Measurements from ENCODE around the gene RBBP9.
A peak's percentile ranks its signal among the peaks of the same experiment; 100 is the strongest.

Gene RBBP9

GRCh38 chr20:18496740-18497592, at the start of gene RBBP9 (continued):
- TF ChIP-seq ZNF362 (tag by site-specific recombination; IDR thresholded peaks at IDR 0.05) (no peak), ZNF473 (tag by site-specific recombination; IDR thresholded peaks at IDR 0.05) (no peak), ZNF571 (tag by site-specific recombination; IDR thresholded peaks at IDR 0.05) (no peak), ZNF518A (tag by site-specific recombination; conservative IDR thresholded peaks at IDR 0.05; ENCODE audit: low read depth) (peak; percentile 67; the same call in 1 of the 2 replicates), ZNF274 (IDR thresholded peaks at IDR 0.05; ENCODE audit: low read length) (no peak), ZNF274 (tag by site-specific recombination; IDR thresholded peaks at IDR 0.05; ENCODE audit: borderline replicate concordance) (no peak), ZNF404 (tag by site-specific recombination; IDR thresholded peaks at IDR 0.05) (no peak), ZNF311 (tag by site-specific recombination; IDR thresholded peaks at IDR 0.05; ENCODE audit: borderline replicate concordance) (no peak), ZNF521 (tag by site-specific recombination; IDR thresholded peaks at IDR 0.05) (no peak), YY1 (tag by site-specific recombination; IDR thresholded peaks at IDR 0.05) (peak; percentile 97), ZNF132 (tag by site-specific recombination; IDR thresholded peaks at IDR 0.05; ENCODE audit: borderline replicate concordance) (no peak), ZBTB17 (tag by site-specific recombination; IDR thresholded peaks at IDR 0.05) (peak; percentile 99), ZBTB7A (tag by site-specific recombination; IDR thresholded peaks at IDR 0.05; ENCODE audit: low read depth) (0 out of 2 replicates have a peak, but pooled peaks have one; percentile 32), ZNF10 (tag by site-specific recombination; IDR thresholded peaks at IDR 0.05) (no peak), ZNF843 (tag by site-specific recombination; IDR thresholded peaks at IDR 0.05) (no peak; the same call in 1 of the 2 replicates), TRIM28 (IDR thresholded peaks at IDR 0.05; ENCODE audit: borderline replicate concordance, low read length) (peak; percentile 86; the same call in 1 of the 2 replicates), BCL11B (tag by site-specific recombination; IDR thresholded peaks at IDR 0.05; ENCODE audit: low read depth) (no peak), MEIS1 (CRISPR knock-in tag; IDR thresholded peaks at IDR 0.05; ENCODE audit: borderline replicate concordance) (no peak), MZF1 (tag by site-specific recombination; IDR thresholded peaks at IDR 0.05; ENCODE audit: borderline replicate concordance) (no peak), ZNF26 (tag by site-specific recombination; IDR thresholded peaks at IDR 0.05) (no peak), ZNF585B (tag by site-specific recombination; IDR thresholded peaks at IDR 0.05) (no peak), ZSCAN18 (tag by site-specific recombination; IDR thresholded peaks at IDR 0.05) (no peak), ZNF174 (tag by site-specific recombination; IDR thresholded peaks at IDR 0.05) (no peak), ZNF19 (tag by site-specific recombination; IDR thresholded peaks at IDR 0.05; ENCODE audit: low read depth) (no peak), ZNF704 (tag by site-specific recombination; IDR thresholded peaks at IDR 0.05) (no peak), ZNF747 (tag by site-specific recombination; IDR thresholded peaks at IDR 0.05) (no peak), ZNF510 (tag by site-specific recombination; IDR thresholded peaks at IDR 0.05; ENCODE audit: insufficient replicate concordance) (no peak), ZNF488 (tag by site-specific recombination; IDR thresholded peaks at IDR 0.05) (no peak)
